D721Med (cell line): ENCODE measurements around the gene NT5C1A.

Source experiments
- DNase-seq: peaks from one replicate; pipeline ENCODE4 v3.0.0; 2011; ENCODE audit warnings: low spot score; ENCODE audit not compliant: insufficient read length
- FAIRE-seq: peaks from 2 replicates; lab custom pipeline; 2011; peaks lifted over from hg19 to GRCh38; lab: Jason Lieb, UNC
- TF ChIP-seq, protein P1 (sequence below): IDR thresholded peaks from 2 replicates; pipeline ENCODE4 v1.5.1; 2012; ENCODE audit warnings: mild to moderate bottlenecking, control low read depth; ENCODE audit not compliant: insufficient read depth; ENCODE audit errors: missing control alignments

NT5C1A gene

DNA sequence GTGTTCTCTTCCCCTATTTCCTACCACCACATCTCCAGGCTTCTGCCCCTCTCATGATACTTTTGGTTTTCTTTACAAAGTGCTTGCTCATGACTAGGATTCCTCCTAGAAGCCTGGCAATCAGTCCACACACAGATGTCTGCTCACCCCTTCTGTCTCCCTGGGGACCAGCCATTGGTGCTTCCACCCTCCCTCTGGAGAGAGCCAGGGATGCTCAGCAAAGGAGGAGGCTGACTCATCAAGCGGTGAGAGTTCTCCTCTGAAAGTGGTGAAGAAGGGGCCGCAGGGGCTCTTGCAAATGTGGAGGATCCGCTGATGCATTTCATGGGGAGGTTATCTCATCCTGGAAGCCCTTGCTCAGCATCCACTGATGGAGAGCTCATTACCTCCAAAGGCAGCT lies 14.5 kb downstream of the NT5C1A start:
- FAIRE-seq (no peak), DNase-seq (no peak)
- TF ChIP-seq, protein P1, sequence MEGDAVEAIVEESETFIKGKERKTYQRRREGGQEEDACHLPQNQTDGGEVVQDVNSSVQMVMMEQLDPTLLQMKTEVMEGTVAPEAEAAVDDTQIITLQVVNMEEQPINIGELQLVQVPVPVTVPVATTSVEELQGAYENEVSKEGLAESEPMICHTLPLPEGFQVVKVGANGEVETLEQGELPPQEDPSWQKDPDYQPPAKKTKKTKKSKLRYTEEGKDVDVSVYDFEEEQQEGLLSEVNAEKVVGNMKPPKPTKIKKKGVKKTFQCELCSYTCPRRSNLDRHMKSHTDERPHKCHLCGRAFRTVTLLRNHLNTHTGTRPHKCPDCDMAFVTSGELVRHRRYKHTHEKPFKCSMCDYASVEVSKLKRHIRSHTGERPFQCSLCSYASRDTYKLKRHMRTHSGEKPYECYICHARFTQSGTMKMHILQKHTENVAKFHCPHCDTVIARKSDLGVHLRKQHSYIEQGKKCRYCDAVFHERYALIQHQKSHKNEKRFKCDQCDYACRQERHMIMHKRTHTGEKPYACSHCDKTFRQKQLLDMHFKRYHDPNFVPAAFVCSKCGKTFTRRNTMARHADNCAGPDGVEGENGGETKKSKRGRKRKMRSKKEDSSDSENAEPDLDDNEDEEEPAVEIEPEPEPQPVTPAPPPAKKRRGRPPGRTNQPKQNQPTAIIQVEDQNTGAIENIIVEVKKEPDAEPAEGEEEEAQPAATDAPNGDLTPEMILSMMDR: no peak

DNA sequence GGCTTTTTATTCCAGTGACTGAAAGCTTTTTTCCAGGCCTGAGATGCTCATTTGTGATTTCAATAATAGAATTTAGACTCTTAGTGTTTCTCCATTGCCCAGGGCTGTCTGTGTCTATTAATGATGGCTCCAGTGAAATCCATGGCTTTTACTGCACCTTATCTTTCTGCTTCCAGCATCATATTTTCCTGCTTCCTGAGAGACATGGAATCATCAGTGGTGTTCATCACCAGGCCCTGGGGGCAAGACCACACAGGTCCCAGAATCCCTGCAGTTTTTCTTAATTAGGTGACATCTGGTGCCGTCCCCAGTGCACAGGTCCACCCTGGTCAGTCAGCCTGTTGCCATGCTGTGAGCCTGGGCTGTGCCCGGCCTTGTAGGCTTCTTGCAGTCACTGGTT lies 15.5 kb downstream of the NT5C1A start:
- FAIRE-seq: no peak
- no peak for DNase-seq
- TF ChIP-seq, protein P1: no peak

DNA sequence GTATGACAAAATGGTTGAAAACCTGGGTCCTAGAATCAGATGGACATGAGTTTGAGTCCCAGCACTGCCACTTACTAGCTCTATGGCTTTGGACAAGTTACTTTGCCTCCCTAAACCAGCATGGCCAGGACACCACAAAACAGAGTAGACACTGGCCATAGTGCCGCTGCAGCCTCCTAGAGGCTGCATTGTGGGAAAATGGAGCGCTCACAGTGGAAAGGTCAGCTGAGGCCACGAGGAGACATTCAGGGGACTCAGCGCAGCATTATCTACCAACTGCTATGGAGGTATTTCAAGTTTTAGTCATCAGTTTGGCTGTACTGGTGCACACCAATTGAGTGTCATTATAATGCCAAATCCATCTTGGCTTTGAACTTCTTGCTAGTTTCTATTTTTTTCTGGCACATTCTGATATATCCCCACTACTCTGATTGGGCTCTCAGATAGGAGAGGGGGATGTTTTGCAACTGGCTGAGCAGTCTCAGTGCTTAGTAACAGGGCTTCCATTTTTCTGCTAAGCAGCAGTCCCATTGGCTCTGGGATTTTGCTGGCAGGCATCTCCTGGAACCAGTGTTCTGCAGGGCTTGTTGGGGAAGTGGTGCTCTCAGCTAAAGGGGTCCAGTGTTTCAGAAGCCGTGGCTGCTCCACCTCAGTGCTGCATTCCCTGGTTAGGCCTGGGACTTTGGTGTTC lies 16.2 kb downstream of the NT5C1A start:
- DNase-seq: no peak
- FAIRE-seq: no peak
- TF ChIP-seq, protein P1: no peak

DNA sequence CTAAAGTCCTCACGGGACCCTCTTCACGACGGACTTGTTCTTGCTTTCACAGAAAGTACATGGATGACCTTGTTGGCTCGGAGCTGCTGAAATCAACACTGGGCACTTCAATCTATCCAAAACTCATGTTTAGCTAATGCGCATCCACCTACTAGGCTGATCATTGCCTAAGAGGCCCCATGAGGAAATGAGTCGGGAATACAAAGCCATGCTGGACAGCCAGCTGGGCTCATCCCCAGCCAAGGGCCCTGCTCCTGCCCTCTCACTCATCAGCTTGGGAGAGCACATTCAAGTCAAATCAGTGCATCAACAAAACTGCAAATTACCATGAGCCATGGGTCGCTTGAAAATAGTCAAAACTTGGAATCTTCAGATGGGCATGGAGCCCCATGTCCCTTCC lies 17.6 kb downstream of the NT5C1A start:
- FAIRE-seq: no peak
- TF ChIP-seq, protein P1: no peak
- no peak for DNase-seq

DNA sequence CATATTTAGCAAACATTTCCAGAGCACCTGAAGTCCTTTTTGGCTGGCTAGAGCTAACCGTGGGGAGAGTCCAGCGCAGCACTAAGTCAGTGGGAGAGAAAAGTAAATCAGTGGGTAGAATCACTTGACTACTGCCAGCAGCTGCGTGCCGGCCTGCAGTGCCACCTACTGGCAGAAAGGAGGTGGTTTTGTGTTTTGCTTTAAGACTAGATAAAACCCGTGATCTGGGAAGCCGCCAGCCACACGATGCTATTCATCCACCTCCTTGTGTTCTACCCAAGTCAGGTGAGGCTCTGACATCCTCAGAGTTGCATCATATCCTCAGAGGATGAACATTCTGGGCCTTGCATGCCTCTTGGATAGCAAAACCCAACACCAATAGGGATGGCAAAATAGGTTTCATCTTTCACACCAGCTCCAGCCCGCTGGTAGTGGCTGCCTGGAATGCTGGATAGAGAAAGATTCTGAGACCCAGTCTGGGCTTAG lies 18.3 kb downstream of the NT5C1A start:
- FAIRE-seq (no peak), DNase-seq (no peak)

DNA sequence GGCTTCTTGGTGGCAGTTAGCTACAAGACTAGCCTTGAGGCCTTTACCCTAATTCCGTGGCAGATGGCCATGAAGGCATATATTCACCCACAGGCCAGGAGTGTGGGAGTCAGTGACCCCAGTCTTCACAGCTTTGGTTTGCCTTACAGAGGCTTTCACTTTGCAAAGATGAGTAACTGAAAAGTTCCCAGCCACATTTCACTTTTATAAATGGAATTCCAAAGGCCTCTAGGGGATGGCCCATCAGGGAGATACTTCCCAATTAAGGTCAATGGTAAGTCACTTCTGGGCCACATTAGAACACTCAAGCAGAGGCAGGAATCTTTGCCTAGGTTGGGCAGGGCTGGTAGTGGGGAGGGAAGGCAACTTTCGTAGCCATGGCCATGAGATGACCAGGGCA lies 19.4 kb downstream of the NT5C1A start:
- TF ChIP-seq, protein P1: no peak
- DNase-seq: no peak
- FAIRE-seq: no peak

More for the DNA sequence above, 18.3 kb downstream of the NT5C1A start:
- TF ChIP-seq, protein P1: peak; percentile 94

DNA sequence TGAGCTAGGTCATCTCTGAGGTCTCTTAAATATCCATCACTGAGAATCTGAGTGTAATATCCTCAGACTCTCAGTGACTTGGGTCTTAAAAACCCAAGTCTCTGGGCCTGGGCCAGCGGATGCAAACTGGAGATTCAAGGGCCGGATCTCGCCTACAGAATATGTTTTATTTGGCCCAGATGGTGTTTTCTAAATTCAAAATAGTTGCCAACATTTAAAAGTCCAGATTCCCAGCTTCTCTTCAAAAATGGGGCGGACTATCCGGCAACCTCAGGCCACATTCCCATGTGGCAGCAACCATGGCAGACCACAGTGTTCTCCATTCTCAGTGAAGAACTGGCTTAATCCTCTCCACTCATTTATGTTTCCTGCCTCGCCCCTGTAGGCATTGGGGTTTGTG lies 19.8 kb downstream of the NT5C1A start:
- DNase-seq: no peak
- no peak for FAIRE-seq
- TF ChIP-seq, protein P1: no peak
